ENCODE measurements around the gene SERPINA9. TPM values are rescaled to one million over a fixed set of nuclear protein-coding genes. Genes with fewer than 3 reads are reported as not detected.
"Not testable (repeated sequence)": the region's sequence is repeated elsewhere in the genome, so short reads cannot be mapped to it uniquely, and the experiment has no call there.

The SERPINA9 gene
- polyA plus RNA-seq, 1 donor (not counting 4 experiments of a cell fraction or from before 2014, with no cell fraction given) = 0.05 TPM

GRCh38 chr14:94515426-94515825 lies 39.4 kb upstream of the SERPINA9 start:
- Histone ChIP-seq H2AFZ (ENCODE audit: control insufficient read depth, low read length) (no peak overlapping the region), H3K4me2 (ENCODE audit: control insufficient read depth, extremely low read depth, insufficient read depth, low read depth, low read length) (no peak overlapping the region), H3K4me3 (ENCODE audit: control insufficient read depth in 2 of 3, extremely low read depth in 1 of 3, insufficient read depth in 2 of 3, low read depth in 1 of 3, low read length in 3 of 3) (no peak overlapping the region), H3K9me3 (ENCODE audit: control insufficient read depth, low read depth, low read length) (peaks cover 4% of the 10 kb centered on the region), H3K9ac (ENCODE audit: control insufficient read depth, extremely low read depth, insufficient read depth, low read length) (no peak overlapping the region), H3K9me1 (ENCODE audit: control insufficient read depth, extremely low read depth, insufficient read depth, low read length) (no peaks in the 10 kb centered on the region), H3K27ac (ENCODE audit: control insufficient read depth, insufficient read depth, low read length) (no peak overlapping the region), H3K36me3 (ENCODE audit: control insufficient read depth in 2 of 2, extremely low read depth in 1 of 2, insufficient read depth in 2 of 2, low read length in 2 of 2) (no peaks in the 10 kb centered on the region), H4K20me1 (ENCODE audit: control insufficient read depth, extremely low read depth, insufficient read depth, low read length) (no peaks in the 10 kb centered on the region), H3K4me1 (ENCODE audit: control insufficient read depth, extremely low read depth, insufficient read depth, low read length) (no peaks in the 10 kb centered on the region), H3K79me2 (ENCODE audit: control insufficient read depth, insufficient read depth, low read length) (no peaks in the 10 kb centered on the region), H3K27me3 (ENCODE audit: control insufficient read depth, extremely low read depth, insufficient read depth, low read length) (peaks cover 13% of the 10 kb centered on the region)
- DNase-seq (ENCODE audit: low read depth, low spot score) = no peak
- TF ChIP-seq CTCF (optimal IDR thresholded peaks at IDR 0.05 in 1 of 3, IDR thresholded peaks at IDR 0.05 in 1 of 3, conservative IDR thresholded peaks at IDR 0.05 in 1 of 3; ENCODE audit: extremely low read depth in 1 of 3, insufficient read depth in 2 of 3, low read length in 3 of 3) (no peak), EZH2 (IDR thresholded peaks at IDR 0.05; ENCODE audit: low read length) (no peak)
- FAIRE-seq = no peak
- dilution Hi-C loops (cut with MboI; ENCODE audit: extremely low pct_ligation_motif_present, low sequenced_read_pairs) = no loop called here

- H3K9me3 ChIP-seq (ENCODE audit: control insufficient read depth, low read depth, low read length) = peaks cover under 1% of the 10 kb centered on the region
- DNase-seq (ENCODE audit: low read depth, low spot score) = no peak
- H2AFZ ChIP-seq (ENCODE audit: control insufficient read depth, low read length) = no peak overlapping the region
- no peak overlapping the region for H3K27ac ChIP-seq (ENCODE audit: control insufficient read depth, insufficient read depth, low read length)
- no peaks in the 10 kb centered on the region for H4K20me1 ChIP-seq (ENCODE audit: control insufficient read depth, extremely low read depth, insufficient read depth, low read length)
- no peaks in the 10 kb centered on the region for H3K79me2 ChIP-seq (ENCODE audit: control insufficient read depth, insufficient read depth, low read length)
- H3K36me3 ChIP-seq (ENCODE audit: control insufficient read depth in 2 of 2, extremely low read depth in 1 of 2, insufficient read depth in 2 of 2, low read length in 2 of 2) = no peaks in the 10 kb centered on the region
- H3K27me3 ChIP-seq (ENCODE audit: control insufficient read depth, extremely low read depth, insufficient read depth, low read length) = peaks cover 13% of the 10 kb centered on the region
- no peak overlapping the region for H3K4me2 ChIP-seq (ENCODE audit: control insufficient read depth, extremely low read depth, insufficient read depth, low read depth, low read length)
- no peaks in the 10 kb centered on the region for H3K9me1 ChIP-seq (ENCODE audit: control insufficient read depth, extremely low read depth, insufficient read depth, low read length)
- no peak overlapping the region for H3K4me3 ChIP-seq (ENCODE audit: control insufficient read depth in 2 of 3, extremely low read depth in 1 of 3, insufficient read depth in 2 of 3, low read depth in 1 of 3, low read length in 3 of 3)
- no peak overlapping the region for H3K9ac ChIP-seq (ENCODE audit: control insufficient read depth, extremely low read depth, insufficient read depth, low read length)
- no peaks in the 10 kb centered on the region for H3K4me1 ChIP-seq (ENCODE audit: control insufficient read depth, extremely low read depth, insufficient read depth, low read length)
- TF ChIP-seq EZH2 (IDR thresholded peaks at IDR 0.05; ENCODE audit: low read length) (no peak), CTCF (optimal IDR thresholded peaks at IDR 0.05 in 1 of 3, IDR thresholded peaks at IDR 0.05 in 1 of 3, conservative IDR thresholded peaks at IDR 0.05 in 1 of 3; ENCODE audit: extremely low read depth in 1 of 3, insufficient read depth in 2 of 3, low read length in 3 of 3) (no peak)
- dilution Hi-C loops (cut with MboI; ENCODE audit: extremely low pct_ligation_motif_present, low sequenced_read_pairs) = no loop called here
- no peak for FAIRE-seq
These were observed 38.4 kb upstream of the SERPINA9 start for GRCh38 chr14:94514351-94514750.

GRCh38 chr14:94510481-94510880 lies 34.5 kb upstream of the SERPINA9 start:
- H2AFZ ChIP-seq (ENCODE audit: control insufficient read depth, low read length); H3K79me2 ChIP-seq (ENCODE audit: control insufficient read depth, insufficient read depth, low read length); dilution Hi-C loops (cut with MboI; ENCODE audit: extremely low pct_ligation_motif_present, low sequenced_read_pairs); H3K27me3 ChIP-seq (ENCODE audit: control insufficient read depth, extremely low read depth, insufficient read depth, low read length); H3K4me1 ChIP-seq (ENCODE audit: control insufficient read depth, extremely low read depth, insufficient read depth, low read length); H3K27ac ChIP-seq (ENCODE audit: control insufficient read depth, insufficient read depth, low read length); H4K20me1 ChIP-seq (ENCODE audit: control insufficient read depth, extremely low read depth, insufficient read depth, low read length); H3K4me3 ChIP-seq (ENCODE audit: control insufficient read depth in 2 of 3, extremely low read depth in 1 of 3, insufficient read depth in 2 of 3, low read depth in 1 of 3, low read length in 3 of 3); H3K36me3 ChIP-seq (ENCODE audit: control insufficient read depth in 2 of 2, extremely low read depth in 1 of 2, insufficient read depth in 2 of 2, low read length in 2 of 2); H3K9me1 ChIP-seq (ENCODE audit: control insufficient read depth, extremely low read depth, insufficient read depth, low read length); FAIRE-seq; H3K9me3 ChIP-seq (ENCODE audit: control insufficient read depth, low read depth, low read length); DNase-seq (ENCODE audit: low read depth, low spot score); H3K4me2 ChIP-seq (ENCODE audit: control insufficient read depth, extremely low read depth, insufficient read depth, low read depth, low read length); H3K9ac ChIP-seq (ENCODE audit: control insufficient read depth, extremely low read depth, insufficient read depth, low read length): not testable (repeated sequence)
